ENCODE measurements around the gene VWDE. TPM values are rescaled to one million over a fixed set of nuclear protein-coding genes. Genes with fewer than 3 reads are reported as not detected.

The VWDE gene
- total RNA-seq, 5 donors from 2014 or later (not counting 1 experiment from before 2014, with no cell fraction given) = 0.13 to 5.0 (median 0.79) TPM

GRCh38 chr7:12300415-12300814 is 103.2 kb downstream of the VWDE start:
- Mint-ChIP-seq H3K27ac (no peak overlapping the region), H3K9me3 (no peaks in the 10 kb centered on the region), H3K4me1 (peaks cover 14 to 22% (median 20%) of the 10 kb centered on the region in 3 donors), H3K4me3 (no peak overlapping the region), H3K36me3 (no peaks in the 10 kb centered on the region), H3K27me3 (no peaks in the 10 kb centered on the region)
- H3K4me3 ChIP-seq (ENCODE audit: control insufficient read depth in 1 of 2, extremely low read depth in 1 of 2, low read length in 1 of 2) = no peak overlapping the region
- ATAC-seq (replicated peaks in 1 of 4) (no peak), DNase-seq (no peak)
- ChIA-PET CTCF (no interaction called here), POLR2A (no interaction called here)
- peaks cover 0 to 5% of the 10 kb centered on the region in 2 experiments for H3K27me3 ChIP-seq (replicated peaks in 1 of 2; ENCODE audit: control insufficient read depth in 2 of 2, extremely low read depth in 1 of 2, insufficient read depth in 2 of 2, low read length in 1 of 2)
- H3K9me3 ChIP-seq = no peaks in the 10 kb centered on the region
- no peak overlapping the region for H3K27ac ChIP-seq (ENCODE audit: low read length)
- 100% methylated on average over 1 of the region's 4 CpGs for WGBS (ENCODE audit: insufficient coverage)
- H3K4me1 ChIP-seq (ENCODE audit: control insufficient read depth in 1 of 2, extremely low read depth in 1 of 2, insufficient read depth in 2 of 2, low read length in 2 of 2) = peaks cover 0 to 2% of the 10 kb centered on the region in 2 experiments
- no peaks in the 10 kb centered on the region for H3K36me3 ChIP-seq (ENCODE audit: control insufficient read depth in 2 of 2, extremely low read depth in 1 of 2, insufficient read depth in 1 of 2, low read length in 1 of 2)

GRCh38 chr7:12299367-12299766 is 104.3 kb downstream of the VWDE start:
- Histone ChIP-seq H3K36me3 (ENCODE audit: control insufficient read depth in 2 of 2, extremely low read depth in 1 of 2, insufficient read depth in 1 of 2, low read length in 1 of 2) (no peaks in the 10 kb centered on the region), H3K27ac (ENCODE audit: low read length) (no peak overlapping the region), H3K27me3 (replicated peaks in 1 of 2; ENCODE audit: control insufficient read depth in 2 of 2, extremely low read depth in 1 of 2, insufficient read depth in 2 of 2, low read length in 1 of 2) (peaks cover 0 to 5% of the 10 kb centered on the region in 2 experiments), H3K4me1 (ENCODE audit: control insufficient read depth in 1 of 2, extremely low read depth in 1 of 2, insufficient read depth in 2 of 2, low read length in 2 of 2) (peaks cover 0 to 2% of the 10 kb centered on the region in 2 experiments), H3K9me3 (no peaks in the 10 kb centered on the region), H3K4me3 (ENCODE audit: control insufficient read depth in 1 of 2, extremely low read depth in 1 of 2, low read length in 1 of 2) (no peak overlapping the region)
- Mint-ChIP-seq H3K36me3 (no peaks in the 10 kb centered on the region), H3K27me3 (no peaks in the 10 kb centered on the region), H3K4me1 (peaks cover 14 to 23% (median 22%) of the 10 kb centered on the region in 3 donors), H3K27ac (no peak overlapping the region), H3K4me3 (no peak overlapping the region), H3K9me3 (no peaks in the 10 kb centered on the region)
- ChIA-PET CTCF (no interaction called here), POLR2A (interaction anchor here in 1 of 2 donors (0.6 kb wide), 1 partner anchor 1224 kb away, joined by 3 read pairs; no protein-coding TSS in a partner anchor)
- no peak for ATAC-seq (replicated peaks in 1 of 4)
- no CpG with 5 or more reads among the region's 3 CpGs for WGBS (ENCODE audit: insufficient coverage)
- no peak for DNase-seq

GRCh38 chr7:12297283-12298108 is 106.2 kb downstream of the VWDE start:
- POLR2A ChIA-PET = interaction anchor here in 1 of 2 donors (0.6 kb wide), 1 partner anchor 184 kb away, joined by 3 read pairs; no protein-coding TSS in a partner anchor
- H3K4me3 ChIP-seq (ENCODE audit: control insufficient read depth in 1 of 2, extremely low read depth in 1 of 2, low read length in 1 of 2) = no peak overlapping the region
- no peak overlapping the region for H3K4me3 Mint-ChIP-seq
- no peaks in the 10 kb centered on the region for H3K36me3 Mint-ChIP-seq
- H3K4me1 ChIP-seq (ENCODE audit: control insufficient read depth in 1 of 2, extremely low read depth in 1 of 2, insufficient read depth in 2 of 2, low read length in 2 of 2) = peaks cover 0 to under 1% of the 10 kb centered on the region in 2 experiments
- peaks cover 5 to 14% (median 10%) of the 10 kb centered on the region in 3 donors for H3K4me1 Mint-ChIP-seq
- peak overlapping the region in 1 of 2 donors; percentile 62 for H3K27ac Mint-ChIP-seq
- peaks cover 0 to 5% of the 10 kb centered on the region in 2 experiments for H3K27me3 ChIP-seq (replicated peaks in 1 of 2; ENCODE audit: control insufficient read depth in 2 of 2, extremely low read depth in 1 of 2, insufficient read depth in 2 of 2, low read length in 1 of 2)
- CTCF ChIA-PET = interaction anchor here in 1 of 2 donors (0.8 kb wide), 1 partner anchor 193 kb away, joined by 4 read pairs; no protein-coding TSS in a partner anchor
- H3K9me3 Mint-ChIP-seq = no peaks in the 10 kb centered on the region
- H3K36me3 ChIP-seq (ENCODE audit: control insufficient read depth in 2 of 2, extremely low read depth in 1 of 2, insufficient read depth in 1 of 2, low read length in 1 of 2) = no peaks in the 10 kb centered on the region
- H3K27me3 Mint-ChIP-seq = no peaks in the 10 kb centered on the region
- DNase-seq (no peak), ATAC-seq (replicated peaks in 1 of 4) (peak in 1 of 4 experiments; percentile 59)
- no peaks in the 10 kb centered on the region for H3K9me3 ChIP-seq
- H3K27ac ChIP-seq (ENCODE audit: low read length) = no peak overlapping the region
- WGBS (ENCODE audit: insufficient coverage) = 38% methylated on average over 1 of the region's 3 CpGs

DNA sequence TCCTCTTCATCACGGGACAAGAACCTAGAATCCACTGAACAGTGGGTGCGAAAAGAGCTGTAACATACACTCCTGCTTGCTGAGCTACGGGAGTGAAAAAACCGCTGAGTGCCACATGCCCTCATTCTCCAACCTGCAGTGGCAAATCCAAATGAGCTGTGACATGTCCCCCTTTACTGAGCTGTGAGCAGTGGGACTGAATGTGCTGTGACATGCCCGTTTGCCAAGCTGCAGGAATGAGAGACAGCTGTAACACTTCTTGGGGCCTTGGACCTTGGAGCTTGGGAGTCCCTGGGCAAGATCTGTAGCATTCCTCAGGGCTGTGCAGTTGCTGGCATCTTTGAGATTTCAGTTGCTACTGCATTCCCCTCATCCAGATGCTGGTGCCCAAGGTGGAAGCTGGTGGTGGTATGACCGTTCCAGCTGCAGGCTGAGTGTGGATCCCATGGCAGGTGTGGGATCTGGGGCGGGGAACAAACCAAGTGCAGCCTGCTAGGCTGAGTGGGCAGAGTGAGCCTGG is 107.6 kb downstream of the VWDE start:
- 83% methylated on average over 3 of the region's 7 CpGs for WGBS (ENCODE audit: insufficient coverage)
- Mint-ChIP-seq H3K36me3 (no peaks in the 10 kb centered on the region), H3K27me3 (no peaks in the 10 kb centered on the region), H3K4me1 (peaks cover 4 to 12% (median 10%) of the 10 kb centered on the region in 3 donors), H3K4me3 (no peak overlapping the region), H3K27ac (no peak overlapping the region), H3K9me3 (no peaks in the 10 kb centered on the region)
- no peaks in the 10 kb centered on the region for H3K9me3 ChIP-seq
- POLR2A ChIA-PET = no interaction called here
- H3K4me1 ChIP-seq (ENCODE audit: control insufficient read depth in 1 of 2, extremely low read depth in 1 of 2, insufficient read depth in 2 of 2, low read length in 2 of 2) = no peaks in the 10 kb centered on the region
- no peaks in the 10 kb centered on the region for H3K36me3 ChIP-seq (ENCODE audit: control insufficient read depth in 2 of 2, extremely low read depth in 1 of 2, insufficient read depth in 1 of 2, low read length in 1 of 2)
- peaks cover 0 to 5% of the 10 kb centered on the region in 2 experiments for H3K27me3 ChIP-seq (replicated peaks in 1 of 2; ENCODE audit: control insufficient read depth in 2 of 2, extremely low read depth in 1 of 2, insufficient read depth in 2 of 2, low read length in 1 of 2)
- H3K27ac ChIP-seq (ENCODE audit: low read length) = no peak overlapping the region
- ATAC-seq (replicated peaks in 1 of 4) (no peak), DNase-seq (no peak)
- H3K4me3 ChIP-seq (ENCODE audit: control insufficient read depth in 1 of 2, extremely low read depth in 1 of 2, low read length in 1 of 2) = no peak overlapping the region
- CTCF ChIA-PET = no interaction called here

GRCh38 chr7:12294701-12295100 is 109.0 kb downstream of the VWDE start:
- Mint-ChIP-seq H3K27me3 (no peaks in the 10 kb centered on the region), H3K27ac (no peak overlapping the region), H3K4me3 (no peak overlapping the region), H3K36me3 (no peaks in the 10 kb centered on the region), H3K4me1 (peaks cover 4 to 12% (median 10%) of the 10 kb centered on the region in 3 donors), H3K9me3 (peaks cover 0 to under 1% (median 0%) of the 10 kb centered on the region in 3 donors)
- peaks cover 0 to 5% of the 10 kb centered on the region in 2 experiments for H3K27me3 ChIP-seq (replicated peaks in 1 of 2; ENCODE audit: control insufficient read depth in 2 of 2, extremely low read depth in 1 of 2, insufficient read depth in 2 of 2, low read length in 1 of 2)
- no peak overlapping the region for H3K4me3 ChIP-seq (ENCODE audit: control insufficient read depth in 1 of 2, extremely low read depth in 1 of 2, low read length in 1 of 2)
- CTCF ChIA-PET = no interaction called here
- no peaks in the 10 kb centered on the region for H3K36me3 ChIP-seq (ENCODE audit: control insufficient read depth in 2 of 2, extremely low read depth in 1 of 2, insufficient read depth in 1 of 2, low read length in 1 of 2)
- no peak overlapping the region for H3K27ac ChIP-seq (ENCODE audit: low read length)
- POLR2A ChIA-PET = no interaction called here
- ATAC-seq (replicated peaks in 1 of 4) = no peak
- no peaks in the 10 kb centered on the region for H3K4me1 ChIP-seq (ENCODE audit: control insufficient read depth in 1 of 2, extremely low read depth in 1 of 2, insufficient read depth in 2 of 2, low read length in 2 of 2)
- no peak for DNase-seq
- no CpG with 5 or more reads among the region's 2 CpGs for WGBS (ENCODE audit: insufficient coverage)
- no peaks in the 10 kb centered on the region for H3K9me3 ChIP-seq

- Mint-ChIP-seq H3K36me3 (no peaks in the 10 kb centered on the region), H3K27ac (no peak overlapping the region)
Observed at GRCh38 chr7:12291870-12292269, 111.8 kb downstream of the VWDE start.

More at GRCh38 chr7:12291870-12292269, 111.8 kb downstream of the VWDE start:
- Histone ChIP-seq H3K27ac (ENCODE audit: low read length) (no peak overlapping the region), H3K36me3 (ENCODE audit: control insufficient read depth in 2 of 2, extremely low read depth in 1 of 2, insufficient read depth in 1 of 2, low read length in 1 of 2) (no peaks in the 10 kb centered on the region), H3K4me3 (ENCODE audit: control insufficient read depth in 1 of 2, extremely low read depth in 1 of 2, low read length in 1 of 2) (no peak overlapping the region), H3K9me3 (no peaks in the 10 kb centered on the region), H3K4me1 (ENCODE audit: control insufficient read depth in 1 of 2, extremely low read depth in 1 of 2, insufficient read depth in 2 of 2, low read length in 2 of 2) (no peaks in the 10 kb centered on the region), H3K27me3 (replicated peaks in 1 of 2; ENCODE audit: control insufficient read depth in 2 of 2, extremely low read depth in 1 of 2, insufficient read depth in 2 of 2, low read length in 1 of 2) (peaks cover 0 to 5% of the 10 kb centered on the region in 2 experiments)
- DNase-seq (peak in 1 of 35 experiments; percentile 31), ATAC-seq (replicated peaks in 1 of 4) (no peak)
- Mint-ChIP-seq H3K4me3 (no peak overlapping the region), H3K4me1 (peaks cover 0 to 4% (median 0%) of the 10 kb centered on the region in 3 donors), H3K9me3 (peaks cover 0 to 3% (median 0%) of the 10 kb centered on the region in 3 donors), H3K27me3 (no peaks in the 10 kb centered on the region)
- WGBS (ENCODE audit: insufficient coverage) = no CpG with 5 or more reads among the region's 1 CpG
- ChIA-PET POLR2A (interaction anchor here in 1 of 2 donors (0.6 kb wide), 1 partner anchor 20 kb away, joined by 4 read pairs; no protein-coding TSS in a partner anchor), CTCF (interaction anchor here (0.7 to 1.3 kb wide), 3 partner anchors 30 to 48 kb away, joined by 3 read pairs; no protein-coding TSS in a partner anchor)

Data from T-cell (primary cell).